Fibroblast of peridontal ligament (primary cell): Measurements from ENCODE around the gene MYH7.
A peak's percentile ranks its signal among the peaks of the same experiment; 100 is the strongest.
"Not testable (repeated sequence)": the region's sequence is repeated elsewhere in the genome, so short reads cannot be mapped to it uniquely, and the experiment has no call there.

Source experiments
- DNase-seq: peaks from one replicate; pipeline ENCODE4 v3.0.0-alpha.2; 2010; ENCODE audit errors: extremely low read depth

MYH7 gene

DNA sequence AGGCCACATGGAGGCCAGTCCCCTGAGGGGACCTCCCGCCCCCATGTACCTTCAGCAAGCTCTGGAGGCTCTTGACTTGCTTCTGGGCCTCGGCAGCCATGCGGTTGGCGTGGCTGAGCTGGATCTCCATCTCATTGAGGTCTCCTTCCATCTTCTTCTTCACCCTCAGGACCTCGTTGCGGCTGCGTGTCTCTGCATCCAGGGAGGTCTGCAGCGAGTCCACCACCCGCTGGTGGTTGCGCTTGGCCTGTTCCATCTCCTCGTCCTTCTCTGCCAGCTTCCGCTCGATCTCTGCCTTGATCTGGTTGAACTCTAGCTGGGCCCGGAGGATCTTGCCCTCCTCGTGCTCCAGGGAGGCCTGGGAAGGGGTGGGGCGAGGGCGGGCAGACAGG is 49.2 kb downstream of the MYH7 start:
- DNase-seq = not testable (repeated sequence)

DNA sequence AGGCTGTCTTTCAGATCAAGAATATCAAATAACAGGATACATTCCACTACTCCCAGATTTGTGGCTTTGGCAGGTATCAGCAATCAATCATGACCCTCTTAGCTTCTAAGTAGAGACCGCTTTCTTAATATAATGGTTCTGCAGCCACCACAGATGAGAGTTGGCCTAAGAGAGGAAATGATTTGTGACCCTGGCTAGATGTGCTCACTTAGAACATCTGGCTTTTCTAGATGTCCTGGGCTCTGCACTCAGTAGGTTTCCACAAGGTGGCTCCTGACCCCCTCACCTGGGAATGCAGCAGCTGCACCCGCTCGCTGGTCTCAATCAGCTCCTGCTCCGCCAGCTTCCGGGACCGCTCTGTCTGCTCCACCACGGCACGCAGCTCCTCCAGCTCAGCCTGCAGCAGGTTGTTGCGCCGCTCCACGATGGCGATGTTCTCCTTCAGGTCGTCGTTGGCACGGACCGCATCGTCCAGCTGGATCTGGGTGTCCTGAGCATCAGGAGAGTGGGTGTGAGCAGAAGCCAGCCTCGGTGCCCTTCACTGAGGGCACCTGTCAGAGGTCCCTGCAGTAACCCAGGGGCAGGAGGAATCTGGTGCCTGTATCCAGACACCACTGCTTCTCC is 49.7 kb downstream of the MYH7 start:
- no peak for DNase-seq

DNA sequence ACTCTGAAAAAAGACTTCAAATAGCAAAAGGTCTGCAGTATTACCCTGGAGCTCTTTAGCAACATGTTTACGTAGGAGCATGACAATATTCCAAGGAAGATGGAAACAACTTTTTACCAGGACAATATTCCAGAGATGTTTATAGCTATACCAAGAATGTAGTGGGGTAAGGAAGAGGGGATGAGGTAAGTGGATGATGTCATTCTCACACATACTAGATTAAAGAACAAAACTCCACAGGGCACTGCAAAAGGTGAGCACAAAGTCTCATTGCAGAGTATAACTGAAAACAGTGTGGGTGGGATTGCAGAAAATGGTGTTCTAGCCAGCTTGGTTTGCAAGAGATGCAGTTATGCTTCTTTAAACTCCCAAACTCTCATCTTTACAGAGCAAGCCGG is 50.2 kb downstream of the MYH7 start:
- no peak for DNase-seq

DNA sequence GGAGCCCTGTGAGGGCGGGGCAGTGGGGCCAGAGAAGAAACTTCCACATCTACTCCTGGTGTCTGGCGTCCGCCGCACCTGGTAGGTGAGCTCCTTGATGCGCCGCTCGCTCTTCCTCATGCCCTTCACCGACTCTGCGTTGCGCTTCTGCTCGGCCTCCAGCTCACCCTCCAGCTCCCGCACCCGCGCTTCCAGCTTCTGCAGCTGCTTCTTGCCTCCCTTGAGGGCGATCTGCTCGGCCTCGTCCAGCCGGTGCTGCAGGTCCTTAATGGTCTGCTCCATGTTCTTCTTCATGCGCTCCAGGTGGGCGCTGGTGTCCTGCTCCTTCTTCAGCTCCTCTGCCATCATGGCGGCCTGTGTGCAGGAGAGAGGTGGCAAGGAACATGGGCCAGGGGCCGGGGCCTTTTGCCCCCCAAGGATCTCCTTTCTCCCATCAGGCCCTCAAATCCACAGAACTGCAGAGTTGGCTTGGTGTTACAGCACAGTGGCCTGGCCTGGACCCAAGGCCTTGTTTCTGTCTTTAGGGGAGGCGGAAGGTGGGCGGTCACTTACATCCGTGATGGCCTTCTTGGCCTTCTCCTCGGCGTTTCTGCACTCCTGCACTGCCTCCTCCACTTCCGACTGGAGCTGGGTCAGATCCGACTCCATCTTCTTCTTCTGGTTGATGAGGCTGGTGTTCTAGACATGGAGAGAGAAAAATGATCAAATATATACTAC is 50.9 kb downstream of the MYH7 start:
- DNase-seq = no peak

DNA sequence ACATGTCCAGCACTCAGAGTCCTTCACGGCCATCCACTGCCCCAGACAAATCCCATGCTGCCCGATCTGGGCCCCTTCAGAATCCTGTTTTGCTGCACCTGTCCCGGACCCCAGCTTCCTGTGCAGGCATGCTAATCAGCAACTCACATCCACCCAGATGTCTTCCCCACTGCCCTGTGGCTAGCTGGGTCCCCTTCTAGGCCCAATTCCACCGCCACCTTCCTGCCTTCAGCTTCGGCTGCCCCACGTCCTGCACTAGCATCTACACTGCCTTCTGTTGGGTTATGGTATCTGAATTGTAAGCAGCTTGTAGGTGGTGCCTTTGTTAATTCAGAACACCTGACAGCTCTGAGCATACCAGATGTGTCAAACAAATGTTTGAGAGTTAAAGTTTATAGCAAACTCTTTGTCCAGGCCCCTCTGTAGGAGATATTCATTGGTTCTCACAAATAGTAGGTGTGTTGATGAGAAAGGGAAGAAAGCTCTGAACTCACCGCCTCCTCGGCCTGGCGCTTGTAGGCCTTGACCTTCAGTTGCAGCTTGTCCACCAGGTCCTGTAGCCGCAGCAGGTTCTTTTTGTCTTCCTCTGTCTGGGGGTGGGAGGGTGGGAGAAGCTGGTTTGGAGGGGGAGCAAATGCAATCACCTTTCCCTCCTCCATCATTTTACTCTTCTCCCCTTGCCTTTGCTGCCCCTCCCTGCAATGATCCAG is 52.6 kb downstream of the MYH7 start:
- no peak for DNase-seq

DNA sequence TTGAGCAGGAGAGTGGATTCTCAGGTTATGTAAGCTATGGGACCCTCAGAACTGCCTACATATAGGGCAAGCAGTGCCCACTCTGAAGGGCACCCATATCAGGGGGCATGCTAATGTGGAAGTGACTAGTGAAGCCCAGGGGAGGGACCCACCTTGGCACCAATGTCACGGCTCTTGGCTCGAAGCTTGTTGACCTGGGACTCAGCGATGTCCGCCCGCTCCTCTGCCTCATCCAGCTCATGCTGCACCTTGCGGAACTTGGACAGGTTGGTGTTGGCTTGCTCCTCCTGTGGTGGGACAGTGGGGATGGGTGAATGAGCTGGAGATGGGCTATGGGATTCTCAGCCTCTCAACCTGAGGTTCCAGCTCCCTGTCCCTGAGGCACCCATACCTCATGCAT is 53.2 kb downstream of the MYH7 start:
- DNase-seq = no peak

DNA sequence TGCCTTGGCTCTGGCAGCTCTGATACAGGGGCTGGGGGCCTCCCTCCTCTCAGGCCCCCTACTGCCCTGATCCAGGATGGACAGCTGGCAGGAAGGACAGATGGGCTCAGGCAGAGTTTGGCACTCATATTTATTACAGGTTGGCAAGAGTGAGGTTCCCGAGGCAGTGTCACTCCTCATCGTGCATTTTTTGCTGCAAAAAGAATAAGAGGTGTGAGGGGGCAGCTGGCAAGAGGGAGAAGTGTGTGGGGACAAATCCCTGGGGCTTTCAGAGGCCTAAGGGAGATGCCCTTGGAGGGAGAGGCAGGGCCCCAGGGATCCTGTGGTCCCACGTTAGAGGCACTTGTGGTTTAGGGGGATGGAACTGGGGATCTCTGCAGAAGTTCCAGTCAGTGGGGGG is 53.6 kb downstream of the MYH7 start:
- DNase-seq = no peak

DNA sequence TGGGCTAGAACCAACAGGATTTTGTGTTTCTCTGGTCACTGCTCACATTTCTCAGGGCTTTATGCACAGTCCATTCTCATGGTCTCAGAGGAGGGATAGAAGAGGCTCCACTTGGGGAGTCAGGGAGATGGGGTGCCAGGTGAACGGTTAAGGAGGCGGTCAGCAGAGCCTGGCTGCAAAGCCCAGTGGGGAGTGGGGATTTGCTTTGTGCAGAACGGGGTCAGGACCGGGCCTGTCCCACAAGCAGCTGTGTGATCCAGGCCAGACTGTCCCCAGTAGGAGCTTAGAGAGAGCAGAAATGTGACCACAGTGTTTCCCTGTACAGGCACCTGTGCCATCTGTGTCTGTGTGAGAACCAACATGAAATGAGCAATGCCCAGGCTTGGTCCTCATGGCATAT is 54.5 kb downstream of the MYH7 start:
- no peak for DNase-seq

DNA sequence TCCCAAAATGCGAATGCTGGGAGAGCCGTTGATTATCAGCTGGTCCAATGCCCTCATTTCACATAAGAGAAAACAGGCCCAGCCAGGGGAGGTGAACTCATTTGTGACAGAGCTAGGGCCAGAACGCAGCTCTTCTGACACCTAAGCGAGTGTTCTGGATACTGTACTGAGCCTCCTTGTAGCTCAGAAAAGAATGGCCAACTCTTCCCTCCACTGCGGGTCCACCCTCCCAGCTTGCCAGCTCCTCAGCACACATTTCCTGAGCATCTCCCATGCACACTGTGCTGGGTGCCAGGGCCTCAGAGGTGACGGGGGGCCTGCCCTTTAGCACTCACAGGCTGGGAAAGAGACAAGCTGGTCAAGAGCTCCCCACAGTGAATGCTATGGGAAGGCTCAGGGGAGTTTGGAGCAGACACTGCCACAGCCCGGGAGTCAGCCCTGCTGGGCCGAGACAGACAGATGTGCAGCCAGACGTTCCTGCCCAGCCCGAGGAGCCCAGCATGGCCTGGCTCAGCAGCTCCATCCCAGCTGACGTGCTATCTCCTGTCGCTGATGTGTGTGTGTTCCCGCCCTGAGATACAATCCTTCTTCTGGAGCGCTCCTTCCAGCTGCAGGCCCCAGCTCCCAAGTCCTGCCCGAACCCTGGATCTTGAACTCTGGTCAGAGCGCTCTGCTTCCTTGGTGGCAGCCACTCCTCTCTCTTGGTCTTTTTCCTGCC is 55.1 kb downstream of the MYH7 start:
- DNase-seq = no peak

DNA sequence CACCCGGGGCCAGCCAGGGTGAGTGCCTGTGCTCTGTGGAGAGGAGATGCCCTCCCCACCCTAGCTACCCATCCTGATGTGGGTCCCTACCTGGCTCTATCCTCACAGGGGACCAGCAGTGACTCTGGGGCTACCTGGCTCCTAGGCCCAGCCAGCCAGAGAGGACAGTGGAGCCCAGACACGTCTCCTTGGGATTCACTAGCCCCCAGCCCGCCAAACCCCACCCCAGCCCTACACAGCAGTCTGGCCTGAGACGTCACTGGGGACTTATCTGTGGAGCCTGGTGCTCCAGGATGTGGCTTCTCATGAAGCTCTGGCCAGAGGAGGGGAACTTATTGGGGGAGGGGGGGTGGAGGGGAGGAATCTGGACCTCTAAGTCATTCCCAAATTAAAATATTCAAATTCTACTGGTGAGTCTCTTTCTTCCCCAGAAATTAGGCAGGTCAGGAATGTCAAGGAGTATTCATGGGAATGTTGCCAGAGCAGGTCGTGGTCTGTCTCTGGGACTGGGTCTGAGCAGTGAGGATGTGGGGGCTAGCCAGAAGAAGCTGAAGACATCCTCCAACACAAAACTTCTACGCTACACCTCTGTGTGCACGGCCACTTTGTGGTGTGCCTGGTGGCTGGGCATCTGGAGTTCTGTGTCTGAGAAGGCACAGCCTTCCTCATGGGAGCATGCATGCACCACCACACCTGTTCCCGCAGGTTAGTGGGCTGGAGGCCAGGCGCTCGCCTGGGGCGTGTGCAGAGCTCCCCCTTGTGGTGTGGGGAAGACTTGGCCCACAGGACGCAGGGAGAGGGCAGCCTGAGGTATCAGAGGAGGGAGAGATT is 55.9 kb downstream of the MYH7 start:
- DNase-seq = peak; percentile 22

DNA sequence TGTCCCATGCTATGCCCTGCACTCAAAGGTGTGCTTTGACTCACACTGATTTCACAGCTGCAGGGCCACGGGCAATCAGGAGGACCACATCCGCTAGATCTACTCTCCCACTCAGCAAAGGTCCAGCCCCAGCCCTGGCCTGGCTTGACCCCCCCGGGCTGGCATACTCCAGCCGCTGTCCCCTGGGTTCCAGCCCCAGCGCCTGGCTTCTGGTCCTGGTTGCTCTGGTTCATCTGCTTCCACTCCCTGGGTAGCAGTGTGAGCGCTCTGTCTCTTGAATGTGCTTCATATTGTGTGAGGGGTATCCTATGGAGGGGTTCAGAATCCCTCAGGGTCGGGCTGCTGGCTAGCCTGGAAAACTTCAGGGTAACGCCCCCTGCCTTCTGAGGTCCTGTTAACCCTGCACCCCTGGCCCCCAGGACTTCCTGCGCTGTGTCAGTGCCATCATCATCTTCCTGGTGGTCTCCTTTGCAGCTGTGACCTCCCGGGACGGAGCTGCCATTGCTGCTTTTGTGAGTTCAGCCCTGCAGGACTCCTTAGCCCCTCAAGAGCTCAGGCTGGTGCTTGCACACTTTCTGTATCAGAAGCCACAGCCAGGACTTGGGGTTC is 56.7 kb downstream of the MYH7 start:
- DNase-seq = no peak

DNA sequence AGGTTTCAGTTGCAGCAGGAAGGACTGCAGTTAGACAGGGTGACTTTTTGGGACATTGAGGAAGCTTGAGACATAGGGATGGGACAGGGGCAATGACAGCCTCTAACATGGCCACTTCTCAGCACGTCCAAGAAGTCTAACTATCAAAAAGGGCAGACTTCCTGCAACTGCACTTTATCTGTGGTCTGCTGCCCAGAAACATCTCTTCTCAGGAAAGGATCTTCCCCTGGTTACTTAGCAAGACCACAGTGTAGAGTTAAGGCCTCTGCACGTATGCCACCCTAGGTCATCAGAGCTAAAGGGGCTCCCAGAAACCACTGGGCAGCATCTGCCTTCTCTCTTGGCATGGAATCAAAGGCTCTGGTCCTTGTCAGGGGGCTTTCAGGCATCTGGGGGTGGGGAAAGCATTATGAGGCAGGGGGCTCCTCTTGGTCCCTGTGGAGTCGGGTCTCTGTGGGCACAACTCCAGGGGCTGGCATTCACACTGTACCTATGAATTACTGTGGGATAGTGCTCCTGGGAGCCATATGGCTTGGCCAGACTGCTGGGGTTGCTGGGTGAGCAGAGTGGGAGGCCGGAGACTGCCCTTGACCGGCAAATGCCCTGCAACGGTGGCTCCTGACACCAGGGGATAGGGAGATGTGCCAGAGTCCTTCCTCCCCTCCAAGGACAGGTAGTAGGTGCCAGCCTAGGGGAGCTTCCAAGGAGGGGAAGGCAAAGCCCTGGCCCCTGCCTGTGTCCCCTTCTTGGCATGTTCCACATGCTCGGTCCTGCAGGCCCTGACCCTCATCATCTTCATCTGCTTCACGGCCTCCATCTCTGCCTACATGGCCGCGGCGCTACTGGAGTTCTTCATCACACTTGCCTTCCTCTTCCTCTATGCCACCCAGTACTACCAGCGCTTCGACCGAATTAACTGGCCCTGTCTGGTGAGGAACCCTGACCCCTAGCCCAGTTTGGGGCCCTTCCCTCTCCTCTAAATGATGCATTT is 57.6 kb downstream of the MYH7 start:
- DNase-seq = no peak

DNA sequence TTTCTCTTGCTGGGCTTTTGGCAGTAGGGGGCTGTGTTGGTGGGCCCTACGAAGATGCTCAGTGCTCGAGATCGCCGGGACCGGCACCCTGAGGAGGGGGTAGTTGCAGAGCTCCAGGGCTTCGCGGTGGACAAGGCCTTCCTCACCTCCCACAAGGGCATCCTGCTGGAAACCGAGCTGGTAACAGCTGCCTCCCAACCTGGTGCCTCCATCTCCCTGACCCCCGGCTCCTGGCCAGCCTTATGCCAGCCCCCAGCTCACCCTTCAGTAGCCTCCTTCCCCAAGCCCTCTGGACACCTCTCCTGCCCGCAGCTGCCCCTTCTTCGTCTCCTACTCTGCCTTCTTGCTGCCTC is 58.3 kb downstream of the MYH7 start:
- DNase-seq = no peak

DNA sequence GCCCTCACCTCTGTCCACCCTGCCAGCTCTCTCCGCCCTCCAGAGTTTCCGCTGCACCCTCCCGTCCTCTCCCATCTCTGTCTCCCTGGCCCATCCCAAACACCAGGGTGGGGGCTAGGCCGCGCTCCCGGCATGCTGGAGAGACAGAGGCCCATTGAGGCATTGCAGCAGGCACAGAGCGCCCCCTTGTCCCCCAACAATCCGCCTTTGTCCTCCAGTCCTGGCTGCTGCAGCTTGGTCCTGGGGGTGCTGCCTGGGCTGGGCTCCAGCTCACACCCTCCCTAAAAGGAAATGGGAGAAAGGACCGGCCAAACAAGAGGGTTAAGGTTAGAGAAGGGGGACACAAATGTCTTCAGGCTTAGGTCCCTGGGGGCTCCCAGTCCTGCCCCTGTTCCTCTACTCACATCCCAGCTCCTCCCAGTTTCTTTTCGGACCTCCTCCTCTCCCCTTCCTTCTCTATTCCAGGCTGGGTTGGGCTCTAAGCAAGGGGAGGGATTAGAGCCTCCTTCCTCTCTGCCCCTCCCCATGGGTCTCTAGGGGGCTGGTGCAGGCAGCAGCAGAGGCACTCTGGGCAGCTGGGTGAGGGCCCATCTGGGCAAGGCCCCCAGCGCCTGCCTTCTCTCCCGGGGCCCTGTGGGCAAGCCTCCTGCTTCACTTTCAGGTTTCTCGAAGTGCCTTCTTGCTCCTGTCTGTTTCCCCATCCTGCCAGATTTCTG is 58.8 kb downstream of the MYH7 start, which contains the start of gene CMTM5:
CMTM5 (plus strand) TSS at position 565 of the 716 bp plus-strand sequence. CDS start 206 bp downstream, outside the sequence.
- DNase-seq = no peak

DNA sequence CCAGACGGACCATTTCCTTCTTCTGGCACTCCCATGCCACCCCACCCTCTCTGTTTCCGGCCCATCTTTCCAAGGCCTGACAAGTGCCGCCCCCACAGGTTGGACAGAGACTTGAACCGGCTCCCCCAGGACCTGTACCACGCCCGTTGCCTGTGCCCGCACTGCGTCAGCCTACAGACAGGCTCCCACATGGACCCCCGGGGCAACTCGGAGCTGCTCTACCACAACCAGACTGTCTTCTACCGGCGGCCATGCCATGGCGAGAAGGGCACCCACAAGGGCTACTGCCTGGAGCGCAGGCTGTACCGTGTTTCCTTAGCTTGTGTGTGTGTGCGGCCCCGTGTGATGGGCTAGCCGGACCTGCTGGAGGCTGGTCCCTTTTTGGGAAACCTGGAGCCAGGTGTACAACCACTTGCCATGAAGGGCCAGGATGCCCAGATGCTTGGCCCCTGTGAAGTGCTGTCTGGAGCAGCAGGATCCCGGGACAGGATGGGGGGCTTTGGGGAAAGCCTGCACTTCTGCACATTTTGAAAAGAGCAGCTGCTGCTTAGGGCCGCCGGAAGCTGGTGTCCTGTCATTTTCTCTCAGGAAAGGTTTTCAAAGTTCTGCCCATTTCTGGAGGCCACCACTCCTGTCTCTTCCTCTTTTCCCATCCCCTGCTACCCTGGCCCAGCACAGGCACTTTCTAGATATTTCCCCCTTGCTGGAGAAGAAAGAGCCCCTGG is 59.8 kb downstream of the MYH7 start:
- no peak for DNase-seq

DNA sequence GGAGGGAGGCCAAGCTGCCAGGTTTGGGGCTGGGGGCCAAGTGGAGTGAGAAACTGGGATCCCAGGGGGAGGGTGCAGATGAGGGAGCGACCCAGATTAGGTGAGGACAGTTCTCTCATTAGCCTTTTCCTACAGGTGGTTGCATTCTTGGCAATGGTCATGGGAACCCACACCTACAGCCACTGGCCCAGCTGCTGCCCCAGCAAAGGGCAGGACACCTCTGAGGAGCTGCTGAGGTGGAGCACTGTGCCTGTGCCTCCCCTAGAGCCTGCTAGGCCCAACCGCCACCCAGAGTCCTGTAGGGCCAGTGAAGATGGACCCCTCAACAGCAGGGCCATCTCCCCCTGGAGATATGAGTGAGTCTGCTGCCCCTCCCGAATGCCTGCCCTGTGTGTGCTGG is 62.4 kb downstream of the MYH7 start:
- no peak for DNase-seq

DNA sequence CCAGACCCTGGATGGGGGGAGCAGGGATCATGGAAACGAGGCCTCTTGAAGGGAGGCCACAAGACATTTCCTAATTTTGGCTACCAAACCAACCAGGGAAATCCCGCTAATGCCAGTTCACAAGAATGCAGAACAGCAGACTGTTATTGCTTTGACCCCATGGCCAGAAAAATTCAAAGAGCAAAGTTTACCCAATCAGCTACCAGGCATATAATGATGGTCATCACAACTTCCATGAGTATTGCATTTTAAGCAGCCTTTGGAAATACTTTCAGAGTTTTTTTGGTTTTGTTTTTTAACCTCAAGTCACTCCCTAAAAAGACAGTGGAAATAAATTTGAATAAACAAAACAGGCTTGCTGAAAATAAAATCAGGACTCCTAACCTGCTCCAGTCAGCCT is 63.0 kb downstream of the MYH7 start, which contains the start of gene IL25:
IL25 (plus strand) TSS at position 301 of the 400 bp plus-strand sequence.
- DNase-seq = no peak

DNA sequence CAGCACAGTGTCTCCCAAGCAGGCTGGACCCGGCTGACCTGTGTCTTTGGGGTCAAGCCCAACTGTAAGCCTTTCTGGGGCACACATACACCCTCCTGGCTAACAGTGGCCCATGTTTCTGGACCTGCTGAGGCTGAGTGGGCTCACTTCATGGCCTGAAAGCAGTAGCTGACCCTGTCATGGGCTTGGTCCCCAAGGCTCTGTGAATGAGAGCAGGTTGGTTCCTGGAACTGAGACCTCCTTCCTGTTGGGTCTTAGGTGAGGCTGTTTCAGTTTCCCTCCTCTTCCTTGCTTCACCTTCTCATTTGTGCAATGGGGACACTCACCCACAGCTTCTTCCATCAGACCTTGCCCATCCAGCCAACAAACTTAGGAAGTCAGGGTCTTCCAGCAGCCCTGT is 63.6 kb downstream of the MYH7 start:
- no peak for DNase-seq
